GM12874 (cell line): ENCODE data around the gene STXBP1.

Source experiments
- CTCF ChIP-seq: IDR thresholded peaks from 2 replicates; pipeline ENCODE4 v1.5.1; 2011; ENCODE audit warnings: low read depth, mild to moderate bottlenecking, control low read depth, low read length, moderate library complexity; ENCODE audit not compliant: insufficient read depth

STXBP1 gene

GRCh38 chr9:127683723-127684122, 71.6 kb downstream of the STXBP1 start:
- no peak for TF ChIP-seq CTCF

GRCh38 chr9:127684576-127684975, 72.5 kb downstream of the STXBP1 start:
- no peak for TF ChIP-seq CTCF

GRCh38 chr9:127686461-127687393, 74.7 kb downstream of the STXBP1 start:
- no peak for TF ChIP-seq CTCF

GRCh38 chr9:127689329-127690000, 77.4 kb downstream of the STXBP1 start:
- no peak for TF ChIP-seq CTCF

- no peak for TF ChIP-seq CTCF
These were observed 78.7 kb downstream of the STXBP1 start for GRCh38 chr9:127690735-127691134.

GRCh38 chr9:127692071-127692470, 80.0 kb downstream of the STXBP1 start:
- TF ChIP-seq CTCF: no peak

- TF ChIP-seq CTCF: no peak
These were observed 81.1 kb downstream of the STXBP1 start for GRCh38 chr9:127693143-127693542.
